GM19438 (cell line): ENCODE results near the gene SLC25A27.
"Not testable (repeated sequence)": the region's sequence is repeated elsewhere in the genome, so short reads cannot be mapped to it uniquely, and the experiment has no call there.

Experiments used
- ATAC-seq: cut with Tn5 transposase; IDR thresholded peaks from one replicate; pipeline ENCODE4 v1.9.1; 2021; ENCODE audit warnings: low read depth; ENCODE audit not compliant: unreplicated experiment

Gene SLC25A27, protein sequence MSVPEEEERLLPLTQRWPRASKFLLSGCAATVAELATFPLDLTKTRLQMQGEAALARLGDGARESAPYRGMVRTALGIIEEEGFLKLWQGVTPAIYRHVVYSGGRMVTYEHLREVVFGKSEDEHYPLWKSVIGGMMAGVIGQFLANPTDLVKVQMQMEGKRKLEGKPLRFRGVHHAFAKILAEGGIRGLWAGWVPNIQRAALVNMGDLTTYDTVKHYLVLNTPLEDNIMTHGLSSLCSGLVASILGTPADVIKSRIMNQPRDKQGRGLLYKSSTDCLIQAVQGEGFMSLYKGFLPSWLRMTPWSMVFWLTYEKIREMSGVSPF

DNA sequence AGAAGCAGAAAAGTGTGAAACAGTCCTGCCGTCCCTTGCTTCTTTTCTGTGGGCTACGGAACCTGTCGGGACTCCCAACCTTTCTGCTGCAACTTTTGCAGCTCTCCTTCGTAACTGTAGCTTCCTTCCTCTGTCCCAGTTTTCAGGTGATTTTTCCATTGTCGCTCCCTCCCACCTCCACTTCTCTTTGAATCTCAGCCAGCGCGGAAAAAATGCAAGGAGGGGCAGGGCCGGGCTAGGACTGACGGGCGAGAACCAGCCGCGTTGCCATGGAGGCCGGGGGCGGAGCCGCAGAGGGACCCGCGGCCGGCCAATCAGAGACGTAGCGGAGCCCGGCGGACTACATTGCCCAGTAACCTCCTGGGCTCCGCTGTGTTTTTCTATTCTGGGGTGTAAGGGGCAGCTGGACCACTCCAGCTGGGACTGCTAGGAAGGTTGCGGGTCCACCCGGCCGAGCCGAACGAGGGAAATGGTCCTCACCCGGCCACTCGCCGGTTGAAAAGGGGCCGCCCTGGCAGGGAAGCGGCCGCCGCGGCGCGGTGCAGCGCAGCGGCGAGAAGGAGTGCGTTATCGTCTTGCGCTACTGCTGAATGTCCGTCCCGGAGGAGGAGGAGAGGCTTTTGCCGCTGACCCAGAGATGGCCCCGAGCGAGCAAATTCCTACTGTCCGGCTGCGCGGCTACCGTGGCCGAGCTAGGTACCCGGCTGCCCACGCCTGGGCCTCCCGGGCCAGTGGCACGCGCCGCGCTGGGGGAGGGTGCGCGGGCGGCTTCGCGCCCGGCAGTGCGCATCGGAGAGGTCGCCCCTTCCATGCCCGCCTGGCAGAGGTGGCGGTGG is at the start of gene SLC25A27, which contains the start of gene CYP39A1:
Gene SLC25A27, plus strand, starts transcription at position 373 of the 836 bp plus-strand sequence. Its CDS starts 218 bp downstream, at position 591.
Gene CYP39A1, minus strand, starts transcription at position 216 of the 836 bp plus-strand sequence. CDS start 236 bp downstream, outside the sequence.
- peak; percentile 100 for ATAC-seq

DNA sequence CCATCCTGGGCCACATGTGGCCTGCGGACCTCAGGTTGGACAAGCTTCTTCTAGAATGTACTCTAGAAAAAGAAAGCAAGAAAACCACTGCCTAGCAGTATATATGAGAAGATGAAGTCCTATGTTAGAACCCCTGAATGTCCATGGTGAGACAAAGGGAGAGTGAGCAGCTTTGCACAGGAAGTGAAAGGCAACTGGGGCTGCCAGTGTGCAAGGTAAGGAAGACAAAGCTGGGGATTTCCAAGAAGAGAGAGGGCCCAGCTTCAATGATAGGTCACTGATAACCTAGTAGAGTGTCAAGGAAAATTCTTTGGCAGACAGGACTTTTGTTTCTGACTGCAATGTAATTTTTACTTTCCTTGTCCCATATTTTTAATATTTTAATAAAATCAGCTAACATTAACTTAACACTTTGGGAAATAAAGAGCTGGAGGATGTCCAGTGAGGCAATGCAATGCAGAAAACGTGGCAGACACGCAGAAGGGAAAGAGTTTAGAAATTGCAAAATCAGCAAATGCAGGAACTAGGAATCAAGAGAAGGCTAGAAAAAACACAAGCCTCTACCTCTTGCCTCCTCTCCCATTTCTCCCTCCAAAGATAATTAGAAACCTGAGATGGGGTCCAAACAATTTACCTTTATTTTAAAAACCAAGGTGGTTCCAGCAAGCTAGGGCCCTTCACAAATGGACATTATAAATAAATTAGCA is 47.5 kb upstream of the SLC25A27 start:
- ATAC-seq, result no peak

DNA sequence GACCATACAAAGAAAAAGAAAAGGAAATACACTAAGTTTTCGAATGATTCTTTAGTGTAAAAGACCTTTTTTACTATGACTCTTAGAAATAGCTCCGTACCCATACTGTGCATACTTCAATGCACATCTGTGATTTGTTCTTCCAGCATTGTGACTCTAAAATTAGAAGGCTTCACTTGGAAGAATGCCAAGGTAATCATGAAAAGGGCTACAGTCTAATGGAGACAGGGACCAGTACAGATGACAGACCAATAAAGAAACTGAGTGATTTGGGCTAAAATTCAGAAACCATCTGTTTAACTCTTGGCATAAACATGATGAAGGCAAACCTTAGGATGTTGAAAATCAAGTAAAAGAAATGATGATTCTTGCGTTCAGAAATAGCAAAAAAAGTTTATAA is 46.4 kb upstream of the SLC25A27 start:
- ATAC-seq, result no peak

DNA sequence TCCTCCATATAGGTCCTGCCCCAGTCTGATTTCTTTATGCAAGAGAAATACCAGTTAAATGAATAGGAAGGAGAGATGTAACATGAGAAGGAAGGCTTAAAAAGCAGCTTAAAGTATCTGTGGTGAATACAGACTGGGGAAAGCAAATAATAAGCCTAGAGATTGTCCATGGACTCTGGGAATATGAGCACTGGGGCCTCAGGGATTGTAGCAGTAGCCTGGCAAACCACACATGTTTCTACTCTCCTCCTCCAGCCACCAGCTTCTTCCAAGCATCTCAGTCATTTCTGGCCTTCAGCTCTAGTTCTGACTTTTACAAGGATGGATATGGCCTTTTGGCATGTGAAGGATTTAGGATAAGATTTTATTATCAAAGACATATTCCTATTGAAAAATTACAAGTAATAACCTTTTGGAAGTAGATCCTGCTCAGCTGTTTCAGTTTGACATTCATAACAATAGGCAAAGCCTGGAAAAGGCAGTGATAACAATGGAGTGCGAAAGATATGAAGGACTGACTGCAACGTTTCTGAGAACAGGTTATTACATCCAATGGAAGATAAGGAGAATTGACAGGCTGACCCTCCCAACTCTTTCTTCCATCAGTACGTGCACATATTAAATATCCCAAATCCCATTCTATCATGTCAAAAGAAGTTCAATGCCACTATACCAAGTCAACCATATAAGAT is 41.8 kb upstream of the SLC25A27 start:
- ATAC-seq, result no peak

DNA sequence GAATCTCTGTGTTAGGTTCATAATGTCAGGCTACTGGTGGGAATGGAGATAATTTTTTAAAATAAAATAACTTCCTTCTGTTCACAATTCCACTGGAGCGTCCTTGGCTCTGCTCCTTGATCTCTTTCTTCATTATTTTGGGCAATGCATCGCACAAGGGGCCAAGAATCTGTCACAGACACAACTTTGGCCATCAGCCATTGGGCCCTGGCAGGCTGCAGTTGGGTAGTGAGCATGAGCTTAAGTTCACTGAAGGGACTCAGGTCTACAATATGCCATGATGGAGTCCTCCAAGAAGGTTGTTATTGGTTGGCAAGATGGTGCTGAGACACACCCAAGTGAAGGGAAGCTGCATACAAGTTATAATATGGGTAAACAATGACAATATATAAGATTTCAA is 40.1 kb upstream of the SLC25A27 start:
- ATAC-seq, result no peak

DNA sequence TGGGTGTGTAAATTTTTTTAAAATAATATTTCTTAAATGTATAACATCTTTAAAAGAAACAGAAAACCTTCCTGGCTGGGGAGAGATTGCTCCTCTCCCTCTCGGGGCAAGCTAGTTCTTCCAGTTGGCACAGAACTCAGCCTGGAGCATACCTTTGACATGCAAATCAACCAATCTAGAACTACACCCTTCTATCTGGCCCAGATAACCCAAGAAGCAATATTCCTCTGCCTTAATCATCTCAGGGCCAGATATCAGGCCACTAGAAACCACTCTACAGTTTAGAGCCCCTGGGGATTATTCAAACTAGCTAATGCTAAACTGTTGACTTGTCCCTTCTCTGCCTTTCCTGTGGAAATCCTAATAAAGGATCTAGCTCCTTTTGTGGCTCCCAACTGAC is 34.0 kb upstream of the SLC25A27 start:
- no peak for ATAC-seq

DNA sequence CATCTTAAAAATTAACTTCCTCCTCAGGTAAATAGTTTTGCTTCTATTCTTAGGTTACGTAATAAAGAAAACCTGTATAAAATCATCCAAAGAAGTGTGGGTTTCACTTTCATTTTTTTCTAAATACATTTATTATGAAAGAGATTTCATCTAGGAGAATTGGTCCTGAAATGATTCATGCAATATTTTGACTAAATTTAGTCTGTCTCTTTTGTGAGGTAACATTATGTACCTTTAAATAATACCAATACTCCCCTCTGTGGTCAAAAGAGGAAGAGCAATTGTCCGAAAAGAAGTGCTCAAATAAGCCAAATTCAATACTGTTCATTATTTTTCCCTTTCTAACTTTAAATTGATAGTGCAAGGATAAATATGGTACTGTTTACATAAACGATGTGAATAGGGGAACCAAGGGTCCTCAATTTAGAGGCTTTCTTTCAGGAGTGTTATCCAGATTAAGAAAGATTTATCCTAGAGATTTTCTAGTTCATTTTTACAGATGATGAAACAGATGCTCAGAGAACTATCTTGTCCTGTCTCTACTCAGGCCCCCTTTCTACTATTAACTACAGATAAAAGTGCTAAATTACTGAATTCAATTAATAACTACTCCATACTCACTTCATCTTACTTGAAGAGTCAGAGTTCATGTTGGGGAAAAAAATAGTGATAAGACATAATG is 26.4 kb upstream of the SLC25A27 start:
- no peak for ATAC-seq

DNA sequence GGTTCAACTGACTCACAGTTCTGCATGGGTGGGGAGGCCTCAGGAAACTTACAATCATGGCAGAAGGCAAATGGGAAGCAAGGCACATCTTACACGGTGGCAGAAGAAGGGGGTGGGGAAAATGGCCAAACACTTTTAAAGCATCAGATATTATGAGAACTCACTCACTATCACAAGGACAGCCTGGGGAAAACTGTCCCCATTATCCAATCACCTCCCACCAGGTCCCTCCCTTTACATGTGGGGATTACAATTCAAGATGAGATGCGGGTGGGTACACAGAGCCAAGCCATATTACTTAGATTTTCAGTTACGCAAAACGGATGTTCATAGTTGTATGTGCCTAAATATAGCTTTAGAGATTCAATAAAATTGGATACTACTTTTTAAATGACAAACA is 25.8 kb upstream of the SLC25A27 start:
- no peak for ATAC-seq

DNA sequence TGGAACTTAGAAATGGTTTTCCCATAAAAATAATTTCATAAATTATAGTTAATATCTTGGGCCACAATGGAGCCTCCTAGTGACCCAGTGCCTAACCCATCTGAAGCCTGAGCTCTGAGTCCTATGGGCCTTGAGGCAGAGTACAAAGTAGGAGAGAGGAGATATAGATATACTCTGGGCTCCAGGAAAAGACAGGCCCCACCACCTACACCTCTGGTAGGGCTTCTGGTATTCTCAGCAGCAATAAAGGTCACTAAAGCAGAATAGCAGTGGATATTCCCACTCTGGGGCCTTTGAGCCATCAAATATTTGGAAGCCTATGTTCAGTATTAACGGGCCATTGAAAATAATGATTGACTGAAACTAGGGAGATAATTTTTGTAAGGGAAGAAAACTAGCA is 24.3 kb upstream of the SLC25A27 start:
- ATAC-seq, result no peak

DNA sequence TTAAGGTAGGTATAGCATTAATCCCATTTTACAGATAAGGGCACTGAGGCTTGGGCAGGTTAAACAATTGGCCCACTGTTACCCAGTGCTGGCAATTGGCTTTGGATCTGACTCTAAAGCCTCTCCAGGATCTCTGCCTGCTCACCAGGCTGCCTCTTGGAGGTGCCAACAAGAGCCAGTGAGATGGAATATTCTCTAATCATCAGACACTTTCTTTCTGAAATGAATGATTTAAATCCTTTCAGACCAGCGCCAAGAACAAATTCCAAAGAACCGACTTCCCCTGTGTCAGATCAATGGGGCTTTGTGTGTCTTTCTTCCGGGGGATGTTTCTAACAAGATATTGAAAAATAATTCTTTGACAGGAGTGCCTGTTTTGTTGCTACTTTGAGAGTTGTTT is 23.8 kb upstream of the SLC25A27 start:
- no peak for ATAC-seq

DNA sequence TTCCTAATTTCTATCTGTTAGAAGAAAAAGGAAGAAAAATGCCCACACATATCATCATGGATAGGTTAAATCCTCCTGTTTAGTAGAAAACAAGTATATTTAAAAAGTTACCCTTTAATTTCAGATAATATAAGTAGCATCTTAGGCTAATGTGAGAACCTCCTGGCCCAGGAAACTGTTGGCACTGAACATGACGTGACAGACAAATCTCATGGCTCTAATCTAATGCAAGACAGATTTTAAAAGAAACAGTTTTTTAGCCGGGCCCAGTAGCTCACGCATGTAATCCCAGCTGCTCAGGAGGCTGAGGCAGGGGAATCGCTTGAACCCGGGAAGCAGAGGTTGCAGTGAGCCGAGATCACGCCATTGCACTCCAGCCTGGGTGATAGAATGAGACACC is 23.1 kb upstream of the SLC25A27 start:
- no peak for ATAC-seq

DNA sequence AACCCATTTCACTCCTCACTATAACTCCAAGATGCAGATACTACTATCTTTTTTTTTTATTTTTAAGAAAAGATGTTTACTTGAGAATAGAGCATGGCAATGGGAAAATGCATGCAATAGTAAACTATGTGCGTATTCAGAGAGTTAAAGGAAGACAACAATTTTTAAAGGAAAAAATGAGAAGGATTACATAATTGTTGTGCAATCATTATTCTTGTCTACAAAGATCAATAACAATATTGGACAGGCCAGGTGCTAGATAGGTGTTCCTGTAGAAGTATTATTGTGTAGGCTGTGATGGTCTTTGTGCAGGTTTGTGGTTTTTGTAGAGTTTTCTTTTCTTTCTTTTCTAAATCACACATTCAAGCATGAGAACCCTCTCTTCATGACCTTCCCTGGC is 20.7 kb upstream of the SLC25A27 start:
- no peak for ATAC-seq

DNA sequence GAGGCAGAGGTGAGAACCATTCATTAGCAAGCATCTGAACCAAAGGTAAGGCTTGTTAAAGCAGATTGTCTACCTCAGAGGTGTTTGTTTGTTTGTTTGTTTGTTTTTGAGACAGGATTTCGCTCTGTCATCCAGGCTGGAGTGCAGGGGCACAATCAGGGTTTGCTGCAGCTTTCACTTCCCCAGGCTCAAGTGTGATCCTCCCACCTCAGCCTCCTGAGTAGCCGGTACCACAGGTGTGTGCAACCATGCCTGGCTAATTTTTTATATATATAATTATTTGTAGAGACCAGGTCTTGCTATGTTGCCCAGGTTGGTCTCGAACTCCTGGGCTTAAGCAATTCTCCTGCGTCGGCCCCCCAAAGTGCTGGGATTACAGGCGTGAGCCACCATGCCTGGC is 17.3 kb upstream of the SLC25A27 start:
- ATAC-seq, result no peak

DNA sequence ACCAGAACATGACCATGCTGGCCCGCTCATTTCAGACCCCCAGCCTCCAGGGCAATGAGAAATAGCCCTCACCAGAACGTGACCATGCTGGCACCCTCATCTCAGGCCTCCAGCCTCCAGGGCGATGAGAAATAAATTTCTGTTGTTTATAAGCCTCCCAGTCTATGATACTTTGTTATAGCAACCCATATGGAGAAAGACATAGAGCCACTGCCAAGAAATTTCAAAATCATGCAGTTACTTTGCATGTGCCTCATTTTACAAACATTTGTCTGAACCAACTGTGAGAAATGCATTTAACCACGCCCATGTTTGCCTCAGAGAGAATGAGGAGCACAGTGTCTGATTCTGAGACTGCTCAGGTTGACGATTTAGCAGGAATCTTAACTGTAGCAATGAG is 15.6 kb upstream of the SLC25A27 start:
- no peak for ATAC-seq

DNA sequence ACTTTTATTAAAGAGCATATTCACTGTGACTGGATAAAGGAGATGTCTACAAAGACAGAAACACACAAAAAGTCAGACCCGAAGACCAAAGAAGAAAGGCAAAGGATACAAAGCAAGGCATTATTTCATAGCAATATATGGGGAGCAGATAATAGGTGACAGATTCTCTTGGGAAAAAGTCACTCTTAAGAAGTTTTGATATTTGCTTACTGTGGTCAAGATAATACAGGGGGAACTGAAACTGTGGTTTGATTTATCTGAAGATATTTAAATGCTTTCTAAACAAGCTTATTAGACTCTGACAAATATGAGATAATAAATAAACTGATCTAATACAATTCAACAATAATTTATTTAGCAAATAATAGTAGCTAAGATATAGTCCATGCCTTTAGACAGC is 14.8 kb upstream of the SLC25A27 start:
- ATAC-seq, result no peak

DNA sequence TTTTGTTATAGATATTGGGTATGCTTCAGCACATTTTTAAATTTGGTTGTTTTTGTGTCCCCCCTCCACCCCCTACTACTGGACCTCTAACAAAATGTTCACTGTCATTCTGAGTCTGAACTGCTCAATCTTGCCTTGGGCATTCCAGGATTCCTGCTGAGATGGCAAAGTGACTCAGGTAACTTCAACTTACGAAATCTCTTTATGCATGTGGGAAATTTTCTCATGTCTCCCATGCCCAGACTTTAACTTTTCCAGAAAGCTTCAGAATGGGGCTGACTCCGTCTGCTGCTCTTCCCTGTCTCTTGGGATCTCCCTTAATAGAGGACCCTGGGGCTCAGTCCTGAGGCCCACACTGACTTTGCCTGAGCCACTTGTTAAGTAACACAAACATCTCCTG is 14.1 kb upstream of the SLC25A27 start:
- no peak for ATAC-seq

DNA sequence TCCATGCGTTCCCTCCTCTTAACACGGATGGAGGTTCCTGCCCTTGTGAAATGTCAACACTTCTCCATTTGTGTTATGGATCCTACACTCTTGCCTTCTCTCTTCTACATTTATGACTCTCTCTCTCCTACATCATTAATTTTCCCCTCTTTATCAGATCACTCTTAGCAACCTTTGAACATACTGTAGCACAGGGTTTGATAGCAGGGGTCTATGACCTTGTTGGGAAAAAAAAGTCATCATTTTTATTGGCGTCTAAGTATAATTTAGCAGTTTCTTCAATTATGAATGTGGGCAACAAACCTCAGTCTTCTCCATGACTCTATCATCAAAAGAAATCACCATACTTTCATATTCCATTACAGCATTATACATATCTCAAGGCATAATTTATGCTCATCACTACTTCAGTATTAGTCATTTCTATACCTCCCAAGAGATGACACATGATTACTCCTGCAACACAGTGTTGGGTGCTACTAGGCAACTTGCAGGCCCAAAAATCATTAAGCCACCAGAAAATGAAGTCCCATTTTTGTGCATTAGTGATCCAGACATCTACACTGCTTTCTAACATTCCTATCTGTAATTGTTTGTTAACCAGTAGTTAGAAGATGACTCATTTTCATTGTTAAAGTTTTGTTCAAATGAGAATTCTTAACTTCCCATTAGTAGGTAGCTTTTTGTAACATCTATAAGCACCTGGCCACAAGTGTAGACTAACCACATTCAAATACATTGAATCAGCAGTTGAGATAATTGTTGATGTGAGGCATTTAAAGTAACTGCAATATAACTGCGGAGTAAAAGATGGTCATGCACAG is 9.6 kb upstream of the SLC25A27 start:
- ATAC-seq, result no peak

DNA sequence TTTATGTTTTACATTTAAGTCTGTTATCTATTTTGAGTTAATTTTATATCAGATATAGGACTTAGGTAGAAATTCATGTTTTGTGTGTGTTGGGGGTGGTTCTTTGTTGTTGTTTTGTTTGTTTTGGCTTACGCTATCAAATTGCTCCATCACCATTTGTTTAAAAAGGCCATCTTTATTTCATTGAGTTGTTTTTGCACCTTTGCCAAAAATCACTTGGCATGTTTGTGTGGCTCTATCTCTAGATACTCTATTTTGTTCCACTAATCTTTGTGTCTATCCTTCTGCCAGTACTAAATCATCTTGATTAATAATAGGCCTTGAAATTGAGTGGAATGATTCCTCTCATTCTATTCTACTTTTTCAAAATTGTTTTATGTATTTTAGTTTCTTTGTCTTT is 7.5 kb upstream of the SLC25A27 start:
- ATAC-seq, result no peak

DNA sequence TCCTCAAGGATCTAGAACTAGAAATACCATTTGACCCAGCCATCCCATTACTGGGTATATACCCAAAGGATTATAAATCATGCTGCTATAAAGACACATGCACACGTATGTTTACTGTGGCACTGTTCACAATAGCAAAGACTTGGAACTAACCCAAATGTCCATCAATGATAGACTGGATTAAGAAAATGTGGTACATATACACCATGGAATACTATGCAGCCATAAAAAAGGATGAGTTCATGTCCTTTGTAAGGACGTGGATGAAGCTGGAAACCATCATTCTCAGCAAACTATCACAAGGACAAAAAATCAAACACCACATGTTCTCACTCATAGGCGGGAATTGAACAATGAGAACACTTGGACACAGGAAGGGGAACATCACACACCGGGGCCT is 4.7 kb upstream of the SLC25A27 start:
- ATAC-seq, result not testable (repeated sequence)
